GM12874 (cell line): Measurements from ENCODE around the gene MAN1A1.

Experiments used
- TF ChIP-seq, protein P1 (sequence below): IDR thresholded peaks from 2 replicates; pipeline ENCODE4 v1.5.1; 2011; ENCODE audit warnings: low read depth, mild to moderate bottlenecking, control low read depth, low read length, moderate library complexity; ENCODE audit not compliant: insufficient read depth

Gene MAN1A1

DNA sequence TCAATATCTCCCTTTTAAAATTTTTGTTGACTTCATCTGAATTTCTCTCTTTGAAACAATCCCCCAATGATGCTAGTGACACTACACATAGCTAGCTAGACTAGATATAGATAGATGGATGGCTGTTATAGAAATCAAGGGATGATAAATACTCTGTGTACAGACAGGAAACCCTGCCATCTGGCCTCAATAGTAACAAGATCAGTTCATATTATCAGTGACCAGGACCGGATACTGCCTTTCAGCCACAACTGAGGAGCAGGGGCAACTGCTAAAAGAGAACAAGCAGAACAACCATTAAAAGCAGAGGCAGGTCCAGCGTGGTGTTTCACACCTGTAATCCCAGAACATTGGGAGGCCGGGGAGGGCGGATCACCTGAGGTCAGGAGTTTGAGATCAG is 152.8 kb downstream of the MAN1A1 start:
- TF ChIP-seq, protein P1, sequence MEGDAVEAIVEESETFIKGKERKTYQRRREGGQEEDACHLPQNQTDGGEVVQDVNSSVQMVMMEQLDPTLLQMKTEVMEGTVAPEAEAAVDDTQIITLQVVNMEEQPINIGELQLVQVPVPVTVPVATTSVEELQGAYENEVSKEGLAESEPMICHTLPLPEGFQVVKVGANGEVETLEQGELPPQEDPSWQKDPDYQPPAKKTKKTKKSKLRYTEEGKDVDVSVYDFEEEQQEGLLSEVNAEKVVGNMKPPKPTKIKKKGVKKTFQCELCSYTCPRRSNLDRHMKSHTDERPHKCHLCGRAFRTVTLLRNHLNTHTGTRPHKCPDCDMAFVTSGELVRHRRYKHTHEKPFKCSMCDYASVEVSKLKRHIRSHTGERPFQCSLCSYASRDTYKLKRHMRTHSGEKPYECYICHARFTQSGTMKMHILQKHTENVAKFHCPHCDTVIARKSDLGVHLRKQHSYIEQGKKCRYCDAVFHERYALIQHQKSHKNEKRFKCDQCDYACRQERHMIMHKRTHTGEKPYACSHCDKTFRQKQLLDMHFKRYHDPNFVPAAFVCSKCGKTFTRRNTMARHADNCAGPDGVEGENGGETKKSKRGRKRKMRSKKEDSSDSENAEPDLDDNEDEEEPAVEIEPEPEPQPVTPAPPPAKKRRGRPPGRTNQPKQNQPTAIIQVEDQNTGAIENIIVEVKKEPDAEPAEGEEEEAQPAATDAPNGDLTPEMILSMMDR = no peak

DNA sequence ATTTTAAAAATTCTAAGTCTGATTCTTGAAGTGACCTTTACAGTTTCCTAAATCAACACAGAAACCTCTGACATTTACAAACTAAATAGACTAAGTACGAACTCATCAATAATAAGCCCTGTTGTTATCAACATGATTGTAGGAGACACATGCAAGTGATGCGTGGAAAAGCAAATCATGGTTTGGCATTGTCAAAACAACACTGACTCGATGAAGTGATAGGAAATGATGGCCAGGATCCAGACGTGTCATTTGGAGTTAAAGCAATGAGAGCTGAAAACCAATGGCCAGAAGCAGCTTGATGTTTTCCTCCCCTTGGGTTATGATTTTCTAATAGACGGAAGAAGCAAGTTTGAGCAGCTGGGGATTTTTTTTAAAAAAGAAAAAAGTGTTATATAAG is 153.7 kb downstream of the MAN1A1 start:
- TF ChIP-seq, protein P1 = no peak

DNA sequence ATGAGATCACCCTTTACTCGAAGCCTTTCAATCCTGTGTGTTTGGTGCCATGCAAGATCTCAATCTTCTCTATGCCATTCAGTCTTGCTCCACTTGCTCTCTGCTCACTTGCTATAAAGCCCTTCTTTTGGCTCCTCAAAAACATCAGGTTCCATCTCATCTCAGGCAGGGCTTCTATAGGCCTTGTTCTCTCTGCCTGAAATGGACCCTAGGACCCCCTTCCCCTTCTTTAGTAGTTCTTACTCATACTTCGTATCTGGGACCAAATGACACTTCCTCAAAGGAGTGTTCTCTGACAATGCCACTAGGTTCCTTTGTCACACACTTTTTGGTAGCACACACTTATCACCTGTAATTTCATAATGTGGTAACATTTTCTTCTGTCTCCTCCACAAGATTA is 154.4 kb downstream of the MAN1A1 start:
- TF ChIP-seq, protein P1 = no peak

DNA sequence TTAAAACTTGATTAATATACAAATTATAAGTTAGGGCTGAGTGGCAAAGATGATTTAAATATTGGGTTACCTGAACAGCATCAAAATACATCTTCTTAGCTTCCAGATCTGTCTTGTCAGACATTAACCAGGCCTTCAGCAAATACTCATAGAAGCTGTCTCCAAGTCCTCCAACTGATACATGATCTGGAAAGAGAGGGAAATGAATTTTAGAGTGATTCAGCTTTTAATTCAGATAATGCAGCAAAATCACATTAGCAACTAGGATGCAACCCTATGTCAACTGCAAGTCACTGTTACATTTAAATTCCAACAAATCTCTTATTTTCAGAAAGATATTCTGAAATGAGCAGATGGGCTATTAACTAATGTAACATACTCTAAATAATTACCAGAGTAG is 155.9 kb downstream of the MAN1A1 start:
- TF ChIP-seq, protein P1 = no peak

DNA sequence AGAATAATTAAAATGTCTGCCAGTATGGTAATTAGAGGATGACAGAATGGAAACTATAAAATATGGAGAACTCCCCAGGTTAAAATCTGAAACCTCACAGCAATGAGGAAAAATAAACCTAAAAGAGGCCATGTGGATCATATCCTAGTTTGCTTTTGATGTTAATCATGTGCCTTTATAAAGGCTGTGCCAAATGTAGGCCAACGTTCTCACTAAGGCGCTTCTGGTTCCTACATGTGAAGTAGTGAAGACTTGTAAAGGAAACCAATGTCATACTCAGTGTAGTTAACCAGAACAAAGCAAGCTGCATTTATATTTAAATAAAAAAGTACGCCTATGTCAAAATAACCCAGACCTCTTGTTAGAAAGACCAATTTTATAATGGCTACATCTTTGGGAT is 157.4 kb downstream of the MAN1A1 start:
- TF ChIP-seq, protein P1 = no peak

DNA sequence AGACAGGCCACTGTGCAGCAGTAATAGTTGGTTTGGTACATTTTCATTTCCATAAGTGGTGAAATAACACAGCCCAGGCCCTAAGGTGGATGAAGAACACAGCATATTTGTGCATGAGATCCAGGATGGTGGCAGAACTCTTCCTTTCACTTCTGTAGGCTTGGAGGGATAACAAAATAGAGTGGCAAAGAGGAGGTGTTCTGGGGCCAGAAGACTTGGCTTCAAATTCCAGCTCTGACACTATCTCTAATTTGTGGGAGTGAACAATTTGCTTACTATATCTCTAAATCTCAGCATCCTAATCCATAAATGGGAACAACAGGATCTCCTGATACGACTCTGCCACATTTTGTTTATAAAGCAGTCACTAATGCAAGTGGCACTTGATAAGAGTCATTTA is 159.4 kb downstream of the MAN1A1 start:
- TF ChIP-seq, protein P1 = no peak

DNA sequence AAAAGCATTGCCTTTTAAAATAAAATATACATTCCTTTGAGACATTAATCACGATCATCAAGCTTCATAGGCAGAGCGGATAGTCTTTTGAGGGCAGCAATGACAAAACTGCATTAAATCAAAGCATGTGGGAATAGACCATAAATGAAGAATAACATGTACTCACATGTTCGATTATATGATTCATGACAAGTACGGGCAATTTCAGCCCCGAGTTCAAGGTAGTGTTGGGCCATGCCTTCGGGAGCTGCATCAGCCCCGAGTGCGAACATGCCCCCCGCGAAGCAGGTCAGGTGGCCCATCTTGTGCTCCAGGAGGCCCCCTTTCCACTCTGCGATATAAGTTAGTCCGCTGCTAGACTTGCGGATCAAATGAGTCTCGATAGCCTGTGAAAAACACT is 160.1 kb downstream of the MAN1A1 start:
- TF ChIP-seq, protein P1 = no peak

DNA sequence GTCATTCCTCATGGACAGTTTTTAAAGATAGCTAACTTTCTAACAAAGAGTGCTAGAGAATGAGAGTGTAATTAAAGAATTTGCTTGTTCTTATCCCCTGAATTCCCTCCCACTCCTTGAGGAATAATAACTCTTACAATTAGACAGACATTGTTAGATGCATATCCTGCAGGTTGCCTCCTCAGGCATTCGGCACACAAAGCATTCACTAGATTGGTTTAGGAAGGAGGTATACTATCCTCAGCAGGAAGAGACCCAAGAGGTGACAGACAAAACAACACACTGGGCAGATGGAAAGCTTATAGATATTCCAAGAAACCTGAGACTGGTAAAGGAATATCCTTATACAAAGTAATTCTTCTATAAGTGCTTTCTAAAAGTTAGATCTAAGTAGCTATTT is 162.0 kb downstream of the MAN1A1 start:
- TF ChIP-seq, protein P1 = no peak
